SU-DHL-6 (cell line): Measurements from ENCODE around the gene MTREX.

Experiments used
- H2AFZ ChIP-seq: fragments of 200-600 bp; sonication (generic); 2 replicates; pipeline ENCODE4 v1.6.1; 2014; ENCODE audit warnings: low read depth, mild to moderate bottlenecking, moderate library complexity, mixed read lengths, antibody characterized with exemption, low read length; ENCODE audit not compliant: severe bottlenecking
- H3F3A ChIP-seq: fragments of 200-600 bp; shearing (Covaris generic); 2 replicates; pipeline ENCODE4 v1.6.0; 2016; ENCODE audit warnings: antibody characterized with exemption, mild to moderate bottlenecking; ENCODE audit not compliant: insufficient read depth
- H3K27ac ChIP-seq: fragments of 200-600 bp; sonication (generic); 2 replicates; pipeline ENCODE4 v1.5.1; 2016; ENCODE audit warnings: low read depth, mild to moderate bottlenecking, low read length, moderate library complexity, mixed read lengths
- H3K27me3 ChIP-seq: fragments of 200-600 bp; sonication (generic), shearing (Covaris generic); 2 replicates; pipeline ENCODE4 v1.6.0; 2014; ENCODE audit warnings: mild to moderate bottlenecking, low read length
- H3K36me3 ChIP-seq: fragments of 200-600 bp; sonication (generic); 2 replicates; pipeline ENCODE4 v1.6.1; 2014; ENCODE audit warnings: mild to moderate bottlenecking, low read length, mixed read lengths
- H3K4me2 ChIP-seq: fragments of 300-600, 200-600 bp; shearing (Covaris generic), sonication (generic); 2 replicates; pipeline ENCODE4 v1.6.0; 2014; ENCODE audit warnings: low read length, low read depth, mild to moderate bottlenecking; ENCODE audit not compliant: poor library complexity, severe bottlenecking
- H3K4me3 ChIP-seq: fragments of 200-600 bp; sonication (generic); 2 replicates; pipeline ENCODE4 v1.5.1; 2014; ENCODE audit warnings: antibody characterized with exemption, low read length, mild to moderate bottlenecking, mixed read lengths; ENCODE audit not compliant: insufficient read depth, poor library complexity, severe bottlenecking
- H3K79me2 ChIP-seq: fragments of 200-600 bp; sonication (generic); 2 replicates; pipeline ENCODE4 v1.6.1; 2014; ENCODE audit warnings: mild to moderate bottlenecking, low read length, moderate library complexity; ENCODE audit not compliant: insufficient read depth
- H3K9ac ChIP-seq: fragments of 200-600 bp; sonication (generic); 2 replicates; pipeline ENCODE4 v1.7.0; 2014; ENCODE audit warnings: mild to moderate bottlenecking, low read length
- H3K9me2 ChIP-seq: fragments of 200-600 bp; sonication (generic); replicated peaks from 2 replicates; pipeline ENCODE4 v1.6.1; 2014; ENCODE audit warnings: low read length; ENCODE audit not compliant: insufficient read depth
- H3K9me3 ChIP-seq: fragments of 200-600 bp; sonication (generic); 2 replicates; pipeline ENCODE4 v1.6.1; 2014; ENCODE audit warnings: low read length, mixed read lengths; ENCODE audit not compliant: insufficient read depth
- H4K20me1 ChIP-seq: fragments of 200-600 bp; sonication (generic); 2 replicates; pipeline ENCODE4 v1.6.1; 2014; ENCODE audit warnings: low read depth, mild to moderate bottlenecking, antibody characterized with exemption, low read length, moderate library complexity, mixed read lengths
- CTCF ChIP-seq: fragments of 200-600 bp; sonication (generic); IDR thresholded peaks from one replicate; pipeline ENCODE4 v1.5.1; 2017; ENCODE audit warnings: antibody characterized with exemption, mild to moderate bottlenecking, low read length, moderate library complexity; ENCODE audit not compliant: insufficient read depth, poor library complexity, severe bottlenecking
- EZH2phosphoT487 ChIP-seq: fragments of 200-600 bp; sonication (generic), shearing (Covaris generic); conservative IDR thresholded peaks from 2 replicates; pipeline ENCODE4 v1.6.1; 2018; ENCODE audit warnings: mild to moderate bottlenecking, antibody characterized with exemption, low read length, moderate library complexity, mixed read lengths

Gene MTREX

GRCh38 chr5:55456216-55456895, 148.6 kb downstream of the MTREX start:
- H2AFZ ChIP-seq = no peak overlapping the region
- H4K20me1 ChIP-seq = no peaks in the 10 kb centered on the region
- H3K9me3 ChIP-seq = no peaks in the 10 kb centered on the region
- no peak overlapping the region for H3K9ac ChIP-seq
- H3K27ac ChIP-seq = no peak overlapping the region
- no peak overlapping the region for H3K4me2 ChIP-seq
- no peaks in the 10 kb centered on the region for H3K9me2 ChIP-seq
- H3K27me3 ChIP-seq = no peaks in the 10 kb centered on the region
- 0 out of 2 replicates have a peak, but pooled peaks cover 3% of the 10 kb centered on the region for H3K79me2 ChIP-seq
- H3K36me3 ChIP-seq = no peaks in the 10 kb centered on the region; the same call in 1 of the 2 replicates
- no peak overlapping the region for H3K4me3 ChIP-seq
- TF ChIP-seq CTCF (no peak), EZH2phosphoT487 (no peak)
- H3F3A ChIP-seq = no peaks in the 10 kb centered on the region

GRCh38 chr5:55459572-55459971, 151.8 kb downstream of the MTREX start:
- Histone ChIP-seq H3K27ac (no peak overlapping the region), H3K79me2 (0 out of 2 replicates have a peak, but pooled peaks cover 3% of the 10 kb centered on the region), H3K9me2 (no peaks in the 10 kb centered on the region), H4K20me1 (no peaks in the 10 kb centered on the region), H3K36me3 (no peaks in the 10 kb centered on the region), H2AFZ (no peak overlapping the region), H3K4me2 (no peak overlapping the region), H3K27me3 (no peaks in the 10 kb centered on the region), H3K9me3 (no peaks in the 10 kb centered on the region), H3K9ac (no peak overlapping the region), H3K4me3 (no peak overlapping the region), H3F3A (no peaks in the 10 kb centered on the region)
- TF ChIP-seq CTCF (no peak), EZH2phosphoT487 (no peak)

GRCh38 chr5:55463613-55464012, 155.8 kb downstream of the MTREX start:
- Histone ChIP-seq H3K27ac (no peak overlapping the region), H3K9me2 (no peaks in the 10 kb centered on the region), H3K4me2 (no peak overlapping the region), H2AFZ (no peak overlapping the region), H3K9ac (no peak overlapping the region), H3K4me3 (no peak overlapping the region), H3K9me3 (no peaks in the 10 kb centered on the region), H3K79me2 (0 out of 2 replicates have a peak, but pooled peaks cover 3% of the 10 kb centered on the region), H3K27me3 (no peaks in the 10 kb centered on the region), H3F3A (no peaks in the 10 kb centered on the region), H3K36me3 (no peaks in the 10 kb centered on the region; the same call in 1 of the 2 replicates), H4K20me1 (no peaks in the 10 kb centered on the region)
- TF ChIP-seq EZH2phosphoT487 (no peak), CTCF (no peak)
